Dendritic cell treated with granulocyte-macrophage colony-stimulating factor and Interleukin-4, amounts not matched to agents 40 ng/mL and 50 ng/mL, for 4 days (primary cell): ENCODE data around the gene USF2.

Experiments used
- H3K27ac Mint-ChIP-seq: one replicate; pipeline ENCODE4 v1.8.0; 2022; ENCODE audit warnings: mild to moderate bottlenecking, mixed read lengths
- H3K27me3 Mint-ChIP-seq: one replicate; pipeline ENCODE4 v1.8.0; 2022; ENCODE audit warnings: mild to moderate bottlenecking, mixed read lengths
- H3K36me3 Mint-ChIP-seq: one replicate; pipeline ENCODE4 v1.8.0; 2022; ENCODE audit warnings: low read depth, mixed read lengths
- H3K4me1 Mint-ChIP-seq: one replicate; pipeline ENCODE4 v1.8.0; 2022; ENCODE audit warnings: low read depth, mixed read lengths
- H3K4me3 Mint-ChIP-seq: one replicate; pipeline ENCODE4 v1.8.0; 2022; ENCODE audit warnings: mild to moderate bottlenecking, moderate library complexity, mixed read lengths
- H3K9me3 Mint-ChIP-seq: one replicate; pipeline ENCODE4 v1.8.0; 2022; ENCODE audit warnings: mixed read lengths
- intact Hi-C: fragments of 100-400 bp; cut with micrococcal nuclease; formaldehyde crosslinking; loops from one replicate; pipeline ENCODE4 v1.15.0; 2022

USF2 gene

DNA sequence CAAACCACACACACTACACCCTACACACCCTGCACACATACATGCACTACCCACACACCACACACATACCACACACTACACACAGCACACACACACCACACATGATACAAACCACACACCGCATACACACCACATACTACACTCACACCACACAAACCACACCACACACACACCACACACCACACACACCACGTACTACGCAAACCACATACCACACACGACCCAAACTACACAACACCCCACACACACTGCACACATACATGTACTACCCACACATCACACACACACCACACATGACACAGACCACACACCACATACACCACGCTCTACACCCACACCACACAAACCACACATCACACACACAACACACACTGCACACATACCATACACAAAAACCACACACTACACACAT, 29.8 kb downstream of the USF2 start:
- H3K27ac Mint-ChIP-seq = no peak overlapping the region
- peaks cover 11% of the 10 kb centered on the region for H3K4me1 Mint-ChIP-seq
- H3K9me3 Mint-ChIP-seq = no peaks in the 10 kb centered on the region
- no peaks in the 10 kb centered on the region for H3K36me3 Mint-ChIP-seq
- H3K4me3 Mint-ChIP-seq = no peak overlapping the region
- H3K27me3 Mint-ChIP-seq = peaks cover 14% of the 10 kb centered on the region
- intact Hi-C loops = no loop called here

- Mint-ChIP-seq H3K36me3 (no peaks in the 10 kb centered on the region), H3K9me3 (no peaks in the 10 kb centered on the region), H3K27me3 (peaks cover 11% of the 10 kb centered on the region), H3K4me3 (no peak overlapping the region), H3K4me1 (peaks cover 19% of the 10 kb centered on the region), H3K27ac (no peak overlapping the region)
- intact Hi-C loops = no loop called here
Measured at GRCh38 chr19:35299523-35300338, 31.0 kb downstream of the USF2 start.

DNA sequence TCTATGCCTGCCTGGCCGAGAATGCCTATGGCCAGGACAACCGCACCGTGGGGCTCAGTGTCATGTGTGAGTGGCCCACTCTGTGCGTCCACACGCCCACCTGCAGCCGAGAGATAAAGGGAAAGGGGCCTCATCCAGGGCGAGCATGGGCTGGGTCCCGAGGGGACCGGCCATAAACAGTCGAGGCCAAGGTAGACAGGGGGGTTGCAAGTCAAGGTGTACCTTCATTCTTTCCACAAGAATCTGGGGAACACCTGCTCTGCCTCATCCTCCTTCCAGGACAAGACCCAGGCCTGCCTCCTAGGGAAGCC, 31.5 kb downstream of the USF2 start:
- Mint-ChIP-seq H3K27me3 (peaks cover 10% of the 10 kb centered on the region), H3K4me1 (peaks cover 24% of the 10 kb centered on the region), H3K36me3 (no peaks in the 10 kb centered on the region), H3K4me3 (no peak overlapping the region), H3K9me3 (no peaks in the 10 kb centered on the region), H3K27ac (no peak overlapping the region)
- intact Hi-C loops = no loop called here

DNA sequence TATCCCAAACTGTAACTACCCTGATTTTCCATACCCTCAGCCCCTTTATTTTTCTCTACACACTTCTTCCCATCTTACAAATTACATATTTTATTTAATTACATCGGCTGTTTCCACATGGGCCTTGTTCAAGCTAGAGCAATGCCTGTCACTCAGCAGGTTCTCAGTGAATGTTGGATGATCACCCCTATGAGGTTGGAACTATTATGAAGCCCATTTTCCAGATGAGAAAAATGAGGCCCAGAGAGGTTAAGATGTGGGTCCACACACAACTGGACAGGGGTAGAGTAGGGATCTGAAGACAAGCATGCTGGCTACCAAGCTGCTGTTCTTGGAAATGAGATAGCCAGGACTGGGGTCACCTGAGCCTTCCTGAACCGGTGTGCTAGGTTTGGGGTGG, 33.2 kb downstream of the USF2 start:
- Mint-ChIP-seq H3K4me3 (no peak overlapping the region), H3K4me1 (peaks cover 25% of the 10 kb centered on the region), H3K27ac (no peak overlapping the region), H3K36me3 (no peaks in the 10 kb centered on the region), H3K9me3 (no peaks in the 10 kb centered on the region), H3K27me3 (peaks cover 2% of the 10 kb centered on the region)
- intact Hi-C loops = no loop called here

DNA sequence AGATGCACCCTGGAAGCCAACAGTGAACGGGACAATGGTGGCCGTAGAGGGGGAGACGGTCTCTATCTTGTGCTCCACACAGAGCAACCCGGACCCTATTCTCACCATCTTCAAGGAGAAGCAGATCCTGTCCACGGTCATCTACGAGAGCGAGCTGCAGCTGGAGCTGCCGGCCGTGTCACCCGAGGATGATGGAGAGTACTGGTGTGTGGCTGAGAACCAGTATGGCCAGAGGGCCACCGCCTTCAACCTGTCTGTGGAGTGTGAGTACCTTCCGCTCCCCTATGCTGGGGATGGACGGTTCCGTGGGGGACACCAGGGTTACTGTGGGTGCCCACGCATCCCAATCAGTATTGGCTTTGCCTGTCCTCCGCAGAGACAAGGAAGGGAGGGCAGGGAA, 33.7 kb downstream of the USF2 start:
- no peak overlapping the region for H3K27ac Mint-ChIP-seq
- peaks cover 2% of the 10 kb centered on the region for H3K27me3 Mint-ChIP-seq
- intact Hi-C loops = no loop called here
- H3K9me3 Mint-ChIP-seq = no peaks in the 10 kb centered on the region
- H3K4me1 Mint-ChIP-seq = peaks cover 30% of the 10 kb centered on the region
- no peak overlapping the region for H3K4me3 Mint-ChIP-seq
- no peaks in the 10 kb centered on the region for H3K36me3 Mint-ChIP-seq

DNA sequence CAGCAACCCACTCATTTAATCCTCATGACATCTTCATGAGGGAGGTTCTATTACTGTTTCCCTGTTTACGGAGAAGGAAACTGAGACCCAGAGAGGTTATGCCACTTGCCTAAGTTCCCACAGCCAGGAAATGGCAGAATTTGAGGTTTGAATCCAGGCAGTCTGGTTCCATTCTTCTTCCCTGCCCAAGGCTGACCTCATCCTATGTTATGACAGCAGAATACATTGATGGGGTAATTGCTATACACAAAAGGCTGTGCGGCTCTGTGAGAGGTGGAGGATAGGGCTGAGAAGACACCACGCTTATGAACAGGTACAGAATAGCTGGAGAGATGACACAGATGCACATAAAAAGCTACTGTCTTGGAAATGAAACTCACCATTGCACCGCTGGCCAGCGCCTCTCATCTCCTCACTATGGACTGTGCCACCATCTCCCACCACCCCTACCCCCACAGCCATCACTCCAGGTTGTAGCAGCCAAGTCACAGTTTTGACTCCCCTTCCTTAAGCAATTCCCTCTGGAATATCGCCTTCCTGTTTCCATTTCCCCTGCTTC, 34.7 kb downstream of the USF2 start:
- H3K9me3 Mint-ChIP-seq = no peaks in the 10 kb centered on the region
- intact Hi-C loops = no loop called here
- H3K36me3 Mint-ChIP-seq = no peaks in the 10 kb centered on the region
- no peak overlapping the region for H3K27ac Mint-ChIP-seq
- peaks cover 8% of the 10 kb centered on the region for H3K27me3 Mint-ChIP-seq
- peaks cover 39% of the 10 kb centered on the region for H3K4me1 Mint-ChIP-seq
- no peak overlapping the region for H3K4me3 Mint-ChIP-seq

- Mint-ChIP-seq H3K4me3 (no peak overlapping the region), H3K4me1 (peaks cover 39% of the 10 kb centered on the region), H3K27me3 (peaks cover 8% of the 10 kb centered on the region), H3K36me3 (no peaks in the 10 kb centered on the region), H3K9me3 (no peaks in the 10 kb centered on the region), H3K27ac (peak overlapping the region; percentile 52)
- intact Hi-C loops = no loop called here
Measured at GRCh38 chr19:35304036-35304435, 35.3 kb downstream of the USF2 start.

GRCh38 chr19:35305181-35305580, 36.4 kb downstream of the USF2 start:
- Mint-ChIP-seq H3K9me3 (no peaks in the 10 kb centered on the region), H3K4me3 (no peak overlapping the region), H3K27ac (peak overlapping the region; percentile 52), H3K36me3 (no peaks in the 10 kb centered on the region), H3K27me3 (peaks cover 10% of the 10 kb centered on the region), H3K4me1 (peaks cover 39% of the 10 kb centered on the region)
- intact Hi-C loops = no loop called here

- H3K4me1 Mint-ChIP-seq = peaks cover 39% of the 10 kb centered on the region
- H3K4me3 Mint-ChIP-seq = no peak overlapping the region
- intact Hi-C loops = no loop called here
- peak overlapping the region; percentile 53 for H3K27ac Mint-ChIP-seq
- no peaks in the 10 kb centered on the region for H3K36me3 Mint-ChIP-seq
- peaks cover 18% of the 10 kb centered on the region for H3K27me3 Mint-ChIP-seq
- H3K9me3 Mint-ChIP-seq = no peaks in the 10 kb centered on the region
Measured at GRCh38 chr19:35306473-35307246, 37.9 kb downstream of the USF2 start.

- H3K4me3 Mint-ChIP-seq = no peak overlapping the region
- H3K4me1 Mint-ChIP-seq = peaks cover 42% of the 10 kb centered on the region
- peaks cover 20% of the 10 kb centered on the region for H3K27me3 Mint-ChIP-seq
- peak overlapping the region; percentile 53 for H3K27ac Mint-ChIP-seq
- no peaks in the 10 kb centered on the region for H3K36me3 Mint-ChIP-seq
- H3K9me3 Mint-ChIP-seq = no peaks in the 10 kb centered on the region
- intact Hi-C loops = no loop called here
Measured at GRCh38 chr19:35307931-35308330, 39.2 kb downstream of the USF2 start.

DNA sequence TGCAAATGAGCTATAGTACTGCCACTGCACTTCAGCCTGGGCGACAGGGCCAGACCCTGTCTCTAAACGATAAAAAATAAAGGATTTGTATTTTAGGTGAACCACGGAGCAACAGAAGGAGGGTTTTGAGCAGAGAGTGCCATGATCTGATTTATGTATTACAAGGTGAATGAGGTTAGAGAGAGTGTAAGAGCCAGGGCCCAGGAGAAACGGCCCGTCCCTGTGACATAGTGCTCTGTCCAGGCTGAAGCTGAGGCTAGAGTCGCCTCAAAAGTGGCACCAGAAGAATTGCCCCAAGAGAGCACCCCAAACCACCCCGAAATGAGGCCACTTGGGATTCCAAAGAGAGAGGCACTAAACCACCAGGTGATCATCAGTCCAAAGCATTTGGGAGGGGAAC, 40.1 kb downstream of the USF2 start:
- H3K4me1 Mint-ChIP-seq = peaks cover 44% of the 10 kb centered on the region
- H3K9me3 Mint-ChIP-seq = no peaks in the 10 kb centered on the region
- no peak overlapping the region for H3K4me3 Mint-ChIP-seq
- H3K27ac Mint-ChIP-seq = peak overlapping the region; percentile 20
- intact Hi-C loops = no loop called here
- H3K36me3 Mint-ChIP-seq = no peaks in the 10 kb centered on the region
- peaks cover 20% of the 10 kb centered on the region for H3K27me3 Mint-ChIP-seq

DNA sequence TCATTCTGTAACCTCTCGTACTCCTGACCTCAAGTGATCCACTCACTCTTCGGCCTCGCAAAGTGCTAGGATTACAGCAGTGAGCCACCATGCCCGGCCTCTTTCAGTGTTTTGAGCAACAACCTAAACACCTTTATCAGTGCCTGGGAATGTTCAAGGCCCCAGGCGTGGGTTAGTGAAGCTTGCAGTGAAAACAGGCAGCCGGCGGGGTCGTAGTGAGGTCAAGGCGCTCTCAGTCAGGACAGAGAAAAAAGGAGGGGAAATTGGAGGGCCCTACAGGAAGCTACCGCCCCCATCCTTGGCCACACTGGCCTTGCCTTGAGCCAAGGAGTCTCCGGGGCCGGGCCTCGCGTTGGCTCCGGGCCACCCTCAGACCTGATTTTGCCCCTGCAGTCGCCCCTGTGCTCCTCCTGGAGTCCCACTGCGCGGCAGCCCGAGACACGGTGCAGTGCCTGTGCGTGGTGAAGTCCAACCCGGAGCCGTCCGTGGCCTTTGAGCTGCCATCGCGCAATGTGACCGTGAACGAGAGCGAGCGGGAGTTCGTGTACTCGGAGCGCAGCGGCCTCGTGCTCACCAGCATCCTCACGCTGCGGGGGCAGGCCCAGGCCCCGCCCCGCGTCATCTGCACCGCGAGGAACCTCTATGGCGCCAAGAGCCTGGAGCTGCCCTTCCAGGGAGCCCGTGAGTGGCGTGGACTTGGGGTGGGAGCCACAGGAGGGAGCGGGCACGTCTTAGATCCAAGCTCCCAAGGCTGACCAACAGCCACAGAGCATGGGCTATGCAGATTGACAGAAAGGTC, 40.9 kb downstream of the USF2 start:
- intact Hi-C loops = no loop called here
- Mint-ChIP-seq H3K27me3 (peaks cover 17% of the 10 kb centered on the region), H3K36me3 (no peaks in the 10 kb centered on the region), H3K27ac (peak overlapping the region; percentile 20), H3K4me3 (no peak overlapping the region), H3K9me3 (no peaks in the 10 kb centered on the region), H3K4me1 (peaks cover 46% of the 10 kb centered on the region)

- no peaks in the 10 kb centered on the region for H3K9me3 Mint-ChIP-seq
- H3K27me3 Mint-ChIP-seq = peaks cover 17% of the 10 kb centered on the region
- no peaks in the 10 kb centered on the region for H3K36me3 Mint-ChIP-seq
- peak overlapping the region; percentile 4 for H3K27ac Mint-ChIP-seq
- H3K4me3 Mint-ChIP-seq = no peak overlapping the region
- H3K4me1 Mint-ChIP-seq = peaks cover 46% of the 10 kb centered on the region
- intact Hi-C loops = no loop called here
Measured at GRCh38 chr19:35310331-35310730, 41.6 kb downstream of the USF2 start.
